Activated CD8-positive, alpha-beta memory T cell treated with anti-CD3 and anti-CD28 coated beads, Interleukin-2, amount 50 U/mL, for 24 hours (primary cell): ENCODE results near the gene SLC18A3.

Experiments used
- DNase-seq: peaks from one replicate; pipeline ENCODE4 v3.0.0-alpha.2; 2020; ENCODE audit errors: extremely low read depth

Gene SLC18A3

DNA sequence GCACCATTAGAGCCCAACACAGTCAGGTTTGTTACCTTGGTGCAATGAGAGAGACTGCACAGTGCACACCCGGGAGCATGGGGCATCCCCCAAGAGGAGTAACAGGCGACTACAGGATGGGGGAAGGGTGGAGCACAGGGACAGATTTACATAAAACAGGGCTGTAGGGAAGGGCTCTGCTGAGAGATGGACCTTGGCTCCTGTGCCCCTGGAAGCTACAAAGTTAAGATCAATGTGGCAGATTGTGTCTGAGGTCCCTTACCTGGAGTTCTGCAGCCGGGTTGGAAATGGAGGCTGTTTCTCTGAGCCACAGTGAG is 13.7 kb upstream of the SLC18A3 start:
- no peak for DNase-seq

DNA sequence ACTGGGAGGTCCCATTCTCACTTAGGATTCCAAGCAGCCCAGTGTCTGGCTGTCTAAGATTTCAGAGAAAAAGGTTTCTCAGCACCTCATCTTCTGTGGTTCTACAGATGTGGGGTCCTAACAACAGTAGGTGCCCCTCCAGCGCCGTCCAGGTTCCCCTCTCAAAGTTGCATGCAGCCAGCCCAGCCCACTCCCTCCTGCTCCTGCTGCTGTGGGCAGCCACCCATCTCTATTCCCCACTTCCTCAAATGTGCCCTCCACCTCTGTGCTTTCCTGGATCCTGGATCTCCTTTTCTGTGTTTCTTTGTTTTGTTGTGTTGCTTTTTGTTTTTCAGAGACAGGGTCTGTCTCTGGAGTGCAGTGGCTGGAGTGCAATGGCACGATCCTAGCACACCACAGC is 13.3 kb upstream of the SLC18A3 start:
- no peak for DNase-seq

DNA sequence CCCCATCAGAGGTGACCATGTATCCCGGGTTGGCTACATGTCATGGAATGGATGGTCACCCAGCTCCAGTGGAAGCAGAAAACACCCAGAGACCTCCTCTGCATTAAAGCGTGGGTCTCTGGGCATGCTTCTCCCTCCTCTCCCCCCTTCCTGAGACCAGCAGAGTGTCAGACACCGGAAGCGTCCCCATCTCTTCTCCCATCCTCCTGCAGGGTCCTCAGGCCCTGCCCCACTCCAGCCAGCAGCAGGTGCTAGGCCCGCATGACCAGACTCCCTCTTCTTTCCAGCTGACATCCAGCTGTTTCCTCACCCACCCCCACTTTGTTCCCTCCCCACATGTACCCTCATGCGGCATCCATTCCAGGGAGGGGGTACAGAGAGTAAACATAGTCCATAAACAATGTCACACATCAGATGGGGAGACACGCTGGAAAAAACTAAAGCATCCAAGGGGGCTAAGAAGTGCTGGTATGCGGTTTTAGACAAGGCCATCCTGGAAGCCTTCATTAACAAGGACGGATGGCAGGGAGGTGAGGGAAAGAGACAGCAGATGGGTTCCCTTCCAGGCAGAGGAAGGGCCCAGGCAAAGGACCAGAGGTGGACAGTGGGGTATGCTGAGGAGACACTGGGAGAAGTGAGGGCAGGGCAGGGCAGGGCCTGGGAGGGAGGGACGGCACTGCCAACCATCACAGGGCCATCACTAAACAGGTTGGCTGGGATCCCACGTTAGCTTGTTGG is 12.5 kb upstream of the SLC18A3 start:
- DNase-seq, result no peak

DNA sequence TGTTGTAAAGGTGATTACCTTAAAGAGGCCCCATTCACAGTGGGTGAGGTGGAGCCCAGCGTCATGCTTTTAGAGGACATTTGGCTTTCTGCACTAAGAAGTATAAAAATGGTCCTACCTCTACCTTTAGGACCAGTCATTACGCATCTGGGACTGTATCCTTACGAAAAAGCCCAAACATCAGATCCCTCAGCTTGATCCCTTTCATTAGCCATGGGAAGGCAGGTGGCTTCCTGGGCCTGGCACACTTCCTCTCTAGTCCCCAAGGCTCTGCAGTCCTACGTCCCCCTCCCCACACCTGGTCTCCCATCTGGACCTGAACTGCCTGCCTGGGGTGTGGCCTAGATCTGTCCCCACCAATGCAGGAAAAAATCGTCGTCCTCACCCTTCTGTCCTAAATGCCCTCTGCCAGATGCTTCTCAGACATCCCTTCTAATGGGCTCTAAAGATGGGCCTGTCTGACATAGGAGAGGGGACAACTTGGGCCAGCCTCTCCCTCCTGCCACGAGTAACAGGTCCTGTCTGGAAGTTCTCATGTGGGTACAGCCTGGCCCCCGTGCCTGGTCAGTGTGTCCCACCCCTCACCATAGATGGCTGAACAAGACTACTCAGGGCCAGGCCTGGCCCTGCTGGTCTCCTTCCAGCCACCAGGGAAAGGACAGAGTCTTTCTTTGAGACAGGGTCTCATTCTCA is 11.8 kb upstream of the SLC18A3 start:
- DNase-seq, result no peak

DNA sequence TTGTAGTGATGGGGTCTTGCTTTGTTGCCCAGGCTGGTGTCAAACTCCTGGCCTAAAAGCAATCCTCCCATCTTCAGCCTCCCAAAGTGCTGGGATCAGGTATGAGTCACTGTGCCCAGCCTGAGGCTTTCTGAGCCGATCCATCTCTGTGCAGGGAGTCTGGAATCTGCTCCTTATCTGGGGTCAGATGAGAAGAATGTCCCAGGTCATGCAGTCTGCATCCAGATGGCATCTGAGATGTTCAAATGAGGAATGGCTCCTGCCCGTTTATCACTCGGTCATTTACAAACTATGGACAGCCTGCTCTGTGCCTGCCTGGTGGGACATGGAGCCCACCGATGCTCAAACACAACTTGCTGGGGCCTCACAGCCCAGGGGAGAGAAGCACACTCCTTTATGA is 11.1 kb upstream of the SLC18A3 start:
- no peak for DNase-seq

DNA sequence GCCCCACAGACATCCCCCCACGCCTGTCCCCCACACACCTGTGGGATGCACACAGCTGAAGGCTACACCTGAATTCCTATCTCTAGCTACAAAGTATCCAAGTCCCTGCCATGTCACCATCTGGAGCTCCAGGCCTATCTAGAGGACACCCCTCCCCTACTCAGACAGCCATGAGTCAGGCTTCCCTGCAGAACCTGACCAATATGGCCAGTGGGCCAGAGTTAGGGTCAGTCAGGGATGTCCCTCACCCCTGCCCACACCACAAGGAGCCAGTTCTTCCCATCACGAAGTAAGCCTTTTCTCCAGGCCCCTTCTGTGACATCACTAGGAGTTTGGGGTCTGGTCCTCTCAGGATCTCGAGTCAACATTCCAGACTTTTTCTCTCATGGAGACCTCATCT is 10.6 kb upstream of the SLC18A3 start:
- no peak for DNase-seq

DNA sequence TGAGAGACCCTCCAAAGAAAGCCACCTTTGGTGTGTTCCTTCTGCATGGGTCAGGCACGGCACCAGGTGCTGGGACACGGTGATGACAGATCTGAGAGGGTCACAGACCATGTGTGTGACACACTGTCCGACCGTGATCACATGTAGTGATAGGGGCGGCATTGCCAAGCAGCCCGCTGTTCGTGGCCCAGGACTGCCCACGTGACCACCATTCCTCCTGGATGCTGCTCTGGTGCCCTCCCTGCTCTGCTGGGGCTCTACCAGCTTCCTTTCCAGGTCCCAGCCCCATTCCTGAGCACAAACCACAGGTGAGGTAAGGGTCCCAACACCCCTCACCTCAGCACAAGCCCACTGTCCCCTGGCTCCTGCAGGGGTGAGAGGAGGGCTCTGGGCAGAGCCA is 10.1 kb upstream of the SLC18A3 start:
- no peak for DNase-seq

DNA sequence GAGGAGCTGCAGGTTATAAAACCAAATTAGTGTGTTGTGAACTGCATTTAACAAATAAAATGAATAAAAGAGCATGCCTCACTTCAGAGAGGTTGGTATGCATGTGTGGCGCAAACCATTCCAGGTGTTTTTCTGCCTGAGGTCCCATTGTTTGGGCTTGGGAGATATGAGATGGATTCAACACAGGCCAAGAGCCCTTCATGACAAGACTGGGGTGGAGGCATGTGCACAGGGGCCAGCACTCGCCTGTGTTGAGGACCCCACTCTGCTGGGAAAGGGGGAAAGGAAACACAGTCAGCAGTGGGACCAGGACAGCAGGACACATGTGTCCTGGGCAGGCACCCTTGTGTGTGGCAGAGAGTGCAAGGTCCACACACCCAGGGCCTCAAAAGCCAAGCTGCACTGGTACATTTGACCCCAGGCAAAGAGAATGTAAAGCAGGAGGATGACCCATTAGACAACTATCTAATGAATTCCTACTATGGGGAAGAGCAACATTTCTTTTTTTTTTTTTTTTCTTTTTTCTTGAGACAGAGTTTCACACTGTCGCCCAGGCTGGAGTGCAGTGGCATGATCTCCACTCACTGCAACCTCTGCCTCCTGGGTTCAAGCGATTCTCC is 9.2 kb upstream of the SLC18A3 start:
- no peak for DNase-seq

DNA sequence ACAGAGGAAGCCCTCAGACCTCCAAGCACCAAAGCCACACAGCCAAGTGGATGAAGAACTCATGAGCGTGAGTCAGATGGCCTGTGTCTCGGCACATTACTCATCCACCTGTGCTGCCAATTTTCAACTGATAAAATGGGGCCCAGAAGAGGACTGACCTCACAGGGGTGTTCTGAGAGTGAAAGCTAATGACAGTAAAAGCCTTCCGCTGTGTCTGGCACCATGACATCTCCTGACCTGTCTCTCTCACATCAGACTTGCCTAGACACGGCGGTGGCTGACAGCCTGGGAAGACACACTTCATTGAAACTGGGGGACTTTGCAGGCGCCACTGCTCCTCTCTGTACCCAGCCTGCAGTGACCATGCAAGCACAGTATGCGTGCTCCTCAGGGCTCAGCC is 8.3 kb upstream of the SLC18A3 start:
- no peak for DNase-seq

DNA sequence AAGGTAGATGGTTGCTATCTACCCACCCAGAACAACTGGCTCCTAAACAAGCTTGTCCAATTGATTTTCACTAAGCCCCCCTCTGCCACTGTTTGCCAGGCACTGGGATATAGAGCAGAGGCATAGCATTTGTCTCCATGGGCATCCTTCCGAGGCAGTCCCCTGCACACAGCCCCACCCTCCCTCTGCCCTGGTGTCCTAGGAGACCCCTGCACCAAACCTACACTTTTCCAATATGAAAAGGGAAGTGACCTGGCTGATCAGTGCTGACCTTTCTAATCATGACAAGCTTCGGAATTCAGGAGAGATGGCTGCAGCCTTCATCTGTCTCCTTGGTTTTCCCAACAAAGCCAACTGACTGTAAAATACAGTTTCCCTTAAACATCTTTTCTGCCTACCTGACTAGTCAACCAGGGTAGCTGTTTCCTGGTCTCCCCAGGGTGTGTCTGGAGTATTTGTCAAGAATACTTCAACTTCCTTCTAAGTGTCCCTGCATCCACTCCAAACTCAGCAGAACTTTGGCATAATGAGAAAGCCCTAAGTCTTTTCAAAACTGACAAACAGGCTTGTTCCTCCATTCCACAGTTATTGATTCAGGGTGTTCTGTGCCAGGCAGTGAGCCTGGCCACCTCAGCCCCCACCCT is 7.6 kb upstream of the SLC18A3 start:
- DNase-seq, result no peak

DNA sequence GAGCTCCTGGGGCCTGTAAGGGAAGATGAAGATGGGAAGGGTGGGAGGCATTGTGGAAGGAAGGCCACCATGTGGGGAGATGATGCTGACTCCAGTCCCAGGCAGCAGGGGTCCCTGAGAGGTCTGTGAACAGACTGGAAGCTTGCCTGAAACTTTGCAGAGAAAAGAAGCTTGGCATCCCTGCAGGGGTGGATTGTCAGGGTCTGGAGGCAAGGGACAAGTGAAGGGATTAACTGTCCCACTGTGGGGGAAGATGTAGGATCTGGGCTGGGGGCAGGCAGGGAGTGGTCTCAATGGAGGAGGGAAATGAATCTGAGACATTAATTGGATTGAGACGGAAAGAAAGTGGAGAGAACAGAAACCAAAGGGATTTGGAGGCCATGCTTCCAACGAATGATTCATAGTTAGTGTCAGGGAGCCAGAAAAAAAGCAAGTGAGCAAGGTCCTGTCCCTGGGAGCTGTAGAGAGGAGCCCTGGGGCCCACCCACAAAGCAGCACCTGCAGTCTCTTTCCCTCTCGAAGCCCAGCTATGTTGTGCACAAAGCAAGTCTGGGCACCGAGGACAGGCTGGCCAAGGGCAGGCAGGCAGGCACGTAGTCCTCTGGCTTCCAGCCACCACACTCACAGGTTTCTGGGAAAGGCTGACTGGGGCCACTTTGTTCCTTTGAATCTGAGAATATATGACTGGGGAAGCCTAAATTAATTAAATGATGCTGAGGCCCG is 4.7 kb upstream of the SLC18A3 start:
- no peak for DNase-seq

DNA sequence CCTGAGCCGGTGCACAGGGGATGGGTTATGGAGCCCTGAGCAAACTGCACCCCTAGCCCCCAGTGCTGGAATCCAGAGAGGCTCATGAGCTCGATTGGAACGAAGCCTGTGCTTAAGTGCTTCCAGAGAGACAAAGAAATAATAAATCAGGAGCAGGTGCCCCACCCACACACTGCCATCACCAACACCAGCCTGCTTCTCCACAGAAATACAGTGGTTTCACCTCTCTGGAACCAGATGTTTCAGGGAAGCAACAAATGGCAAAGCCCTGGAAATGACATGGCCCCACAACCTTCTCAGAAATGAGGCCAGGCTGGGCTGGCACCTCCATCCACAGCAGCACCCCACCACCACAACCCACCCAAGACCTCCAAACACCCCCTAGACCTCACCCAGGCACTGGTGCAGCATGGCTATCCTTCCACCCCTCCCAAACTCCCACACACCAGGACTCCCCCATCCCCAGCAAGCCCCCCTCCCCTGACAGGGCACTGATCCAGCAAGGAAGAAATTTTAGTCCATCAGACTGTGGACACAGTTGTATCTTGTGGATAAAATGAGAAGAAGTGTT is 4.1 kb upstream of the SLC18A3 start:
- no peak for DNase-seq

DNA sequence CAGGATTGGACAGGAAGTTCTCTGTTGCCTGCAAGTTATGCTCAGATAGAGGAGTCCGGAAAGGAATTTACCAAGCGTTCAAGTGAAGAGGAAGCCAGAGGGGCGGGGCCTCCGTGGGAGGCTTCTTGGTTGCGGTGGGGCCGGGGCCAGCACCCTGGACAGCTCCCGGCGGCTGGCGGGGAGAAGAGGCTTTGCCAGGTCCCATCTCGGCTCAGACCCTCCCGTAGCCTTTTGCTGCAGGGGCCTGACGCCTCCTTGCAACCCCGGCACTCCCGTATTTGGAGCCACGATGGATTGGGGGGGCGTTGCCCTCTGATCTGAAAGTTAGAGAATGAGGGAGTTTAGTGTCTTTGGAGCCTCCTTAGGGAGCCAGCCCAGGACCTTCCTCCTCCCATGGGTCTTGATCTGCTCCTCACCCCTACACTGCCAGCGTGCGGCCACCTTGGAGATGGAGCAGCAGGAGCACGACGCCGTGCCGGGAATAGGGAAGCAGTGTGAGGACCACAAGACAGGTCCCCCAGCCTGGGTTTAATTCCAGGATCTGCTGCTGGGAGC is 3.1 kb upstream of the SLC18A3 start:
- DNase-seq, result no peak

DNA sequence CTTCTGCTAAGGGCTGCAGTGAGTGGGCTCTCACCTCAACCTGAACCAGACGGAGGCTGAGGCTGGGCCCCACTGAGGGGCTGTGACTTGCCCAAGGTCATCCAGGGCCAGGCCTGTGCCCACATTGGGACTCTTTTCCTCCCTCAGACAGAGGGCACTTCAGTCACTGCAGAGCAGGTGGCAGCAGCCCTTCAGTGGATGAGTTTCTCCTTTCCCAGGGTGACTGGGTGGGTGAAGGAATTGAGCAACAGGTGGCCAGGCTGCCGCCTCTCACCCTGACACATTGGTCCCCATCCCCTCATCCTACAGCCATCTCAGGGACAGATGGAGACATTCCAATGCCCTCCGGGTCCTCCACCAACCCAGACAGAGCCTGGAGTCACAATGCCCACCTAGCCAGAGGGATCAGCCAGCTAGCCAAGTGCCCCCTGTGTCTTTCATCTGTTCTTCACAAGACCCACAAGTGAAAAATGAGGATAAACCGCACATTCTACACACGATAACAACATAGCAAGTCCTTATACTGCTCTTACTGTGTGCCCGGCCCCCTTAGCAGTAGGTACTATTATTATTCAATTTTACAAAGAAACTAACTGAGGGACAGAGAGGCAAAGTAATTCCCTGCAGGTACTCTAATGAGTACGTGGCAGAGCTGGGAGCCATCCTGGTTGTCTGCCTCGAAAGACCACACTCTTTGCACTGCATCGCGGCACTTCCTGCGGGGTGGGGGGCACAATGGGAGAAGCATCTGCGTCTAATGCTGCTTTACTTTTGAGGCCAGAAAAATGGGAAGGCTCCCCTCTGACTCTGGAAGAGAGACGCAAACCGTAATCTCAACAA is 1.7 kb upstream of the SLC18A3 start:
- DNase-seq, result no peak

DNA sequence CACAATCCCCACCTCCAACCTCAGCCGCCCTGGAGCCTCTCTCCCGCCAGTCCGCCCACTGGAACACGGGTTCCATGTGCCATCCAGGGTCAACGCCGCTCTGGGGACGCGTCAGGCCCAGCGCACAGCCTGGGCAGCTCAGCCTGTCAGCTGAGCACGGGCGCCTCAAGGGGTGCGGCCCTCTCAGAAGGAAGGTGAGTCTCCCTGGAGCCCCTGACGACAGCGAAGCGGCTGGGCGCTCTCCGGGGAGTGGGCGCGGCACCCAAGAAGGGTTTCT is 1.2 kb upstream of the SLC18A3 start:
- no peak for DNase-seq

DNA sequence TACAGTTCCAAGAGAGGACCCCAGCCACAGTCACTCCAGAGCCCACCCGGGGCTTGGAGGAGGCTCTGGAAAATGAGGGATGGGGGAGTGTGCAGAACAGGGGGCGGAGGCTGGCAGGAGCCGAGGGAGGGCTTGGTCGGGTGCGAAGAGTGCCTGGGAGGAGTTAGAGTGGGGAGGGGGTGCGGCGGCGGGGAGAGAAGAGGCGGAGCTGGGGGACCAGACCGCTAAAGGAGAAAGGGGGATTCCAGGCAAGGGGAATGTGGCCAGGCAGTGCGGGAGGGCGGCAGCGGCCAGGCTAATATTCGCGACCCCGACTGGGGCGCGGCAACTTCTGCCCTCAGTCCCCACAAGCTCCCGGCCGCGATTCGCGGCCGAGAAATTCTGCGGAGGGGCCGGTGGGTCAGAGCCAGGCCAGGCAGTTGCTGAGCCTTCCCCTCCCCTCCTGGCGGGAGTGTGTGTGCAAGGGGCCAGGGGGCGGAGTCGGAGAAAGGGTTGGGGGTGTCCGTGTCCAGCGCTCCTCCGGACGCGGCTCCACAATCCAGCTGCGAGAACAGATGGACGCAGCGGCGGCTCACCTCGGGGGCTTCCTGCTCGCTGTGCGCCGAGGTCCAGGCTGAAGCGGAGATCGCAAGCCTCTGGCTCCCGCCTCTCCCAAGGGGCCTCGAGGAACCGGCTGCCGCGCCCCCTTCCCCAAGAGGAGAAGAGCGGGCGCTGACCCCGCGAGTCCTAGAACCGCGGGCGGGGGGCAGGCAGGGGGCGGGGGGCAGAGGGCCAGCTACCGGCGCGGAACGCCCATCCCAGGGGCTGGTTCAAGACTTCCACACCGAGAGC is 612 bp upstream of the SLC18A3 start:
- no peak for DNase-seq

DNA sequence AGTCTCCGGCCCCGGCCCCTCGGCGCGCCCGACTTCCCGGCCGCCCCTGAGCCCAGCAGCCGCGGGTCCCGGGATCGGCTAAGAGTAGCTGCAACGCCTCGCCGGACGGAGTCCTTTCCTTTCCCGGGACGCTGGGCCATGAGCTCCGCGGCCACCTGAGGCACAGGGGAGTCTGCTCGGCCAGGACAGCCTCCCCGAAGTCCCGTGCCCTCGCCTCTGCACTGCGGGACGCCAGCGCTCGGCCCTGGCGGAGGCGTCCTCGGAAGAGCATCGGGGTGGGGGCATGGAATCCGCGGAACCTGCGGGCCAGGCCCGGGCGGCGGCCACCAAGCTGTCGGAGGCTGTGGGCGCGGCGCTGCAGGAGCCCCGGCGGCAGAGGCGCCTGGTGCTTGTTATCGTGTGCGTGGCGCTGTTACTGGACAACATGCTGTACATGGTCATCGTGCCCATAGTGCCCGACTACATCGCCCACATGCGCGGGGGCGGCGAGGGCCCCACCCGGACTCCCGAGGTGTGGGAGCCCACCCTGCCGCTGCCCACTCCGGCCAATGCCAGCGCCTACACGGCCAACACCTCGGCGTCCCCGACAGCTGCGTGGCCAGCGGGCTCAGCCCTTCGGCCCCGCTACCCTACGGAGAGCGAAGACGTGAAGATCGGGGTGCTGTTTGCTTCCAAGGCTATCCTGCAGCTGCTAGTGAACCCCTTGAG is 502 bp downstream of the SLC18A3 start:
- DNase-seq, result no peak

DNA sequence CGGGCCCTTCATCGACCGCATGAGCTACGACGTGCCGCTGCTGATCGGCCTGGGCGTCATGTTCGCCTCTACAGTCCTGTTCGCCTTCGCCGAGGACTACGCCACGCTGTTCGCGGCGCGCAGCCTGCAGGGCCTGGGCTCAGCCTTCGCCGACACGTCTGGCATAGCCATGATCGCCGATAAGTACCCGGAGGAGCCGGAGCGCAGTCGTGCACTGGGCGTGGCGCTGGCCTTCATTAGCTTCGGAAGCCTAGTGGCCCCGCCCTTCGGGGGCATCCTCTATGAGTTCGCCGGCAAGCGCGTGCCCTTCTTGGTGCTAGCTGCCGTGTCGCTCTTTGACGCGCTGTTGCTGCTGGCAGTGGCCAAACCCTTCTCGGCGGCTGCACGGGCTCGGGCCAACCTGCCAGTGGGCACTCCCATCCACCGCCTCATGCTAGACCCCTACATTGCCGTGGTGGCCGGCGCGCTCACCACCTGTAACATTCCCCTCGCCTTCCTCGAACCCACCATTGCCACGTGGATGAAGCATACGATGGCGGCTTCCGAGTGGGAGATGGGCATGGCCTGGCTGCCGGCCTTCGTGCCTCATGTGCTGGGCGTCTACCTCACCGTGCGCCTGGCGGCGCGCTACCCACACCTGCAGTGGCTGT is 1.2 kb downstream of the SLC18A3 start:
- DNase-seq, result no peak
